Neural cell (in vitro differentiated cells): ENCODE data around the gene STARD10. TPM values are rescaled to one million over a fixed set of nuclear protein-coding genes. Genes with fewer than 3 reads are reported as not detected.
A peak's percentile ranks its signal among the peaks of the same experiment; 100 is the strongest.

Experiments
- H2AFZ ChIP-seq: fragments of 200-600, 300-800 bp; sonication (generic), shearing (Covaris generic); 2 replicates; pipeline ENCODE4 v1.6.0; 2014; ENCODE audit warnings: low read depth, mild to moderate bottlenecking, antibody characterized with exemption, low read length, moderate library complexity
- H3F3A ChIP-seq: fragments of 200-600 bp; shearing (Covaris generic); 2 replicates; pipeline ENCODE4 v1.6.1; 2016; ENCODE audit warnings: mild to moderate bottlenecking, moderate library complexity, mixed read lengths, antibody characterized with exemption, low read length; ENCODE audit not compliant: insufficient read depth, poor library complexity, severe bottlenecking
- H3K27ac ChIP-seq: fragments of 200-600, 300-800 bp; sonication (generic), shearing (Covaris generic); 2 replicates; pipeline ENCODE4 v1.5.1; 2014; ENCODE audit warnings: mild to moderate bottlenecking, low read length, moderate library complexity
- H3K27me3 ChIP-seq: fragments of 300-800, 200-600 bp; sonication (generic), shearing (Covaris generic); 2 replicates; pipeline ENCODE4 v1.6.0; 2014; ENCODE audit warnings: mild to moderate bottlenecking, low read depth, low read length, moderate library complexity; ENCODE audit not compliant: insufficient read depth
- H3K36me3 ChIP-seq: fragments of 300-800, 200-600 bp; sonication (generic), shearing (Covaris generic); 2 replicates; pipeline ENCODE4 v1.5.1; 2014; ENCODE audit warnings: mild to moderate bottlenecking, antibody characterized with exemption, low read length, moderate library complexity; ENCODE audit not compliant: insufficient read depth
- H3K4me2 ChIP-seq: fragments of 300-800, 200-600 bp; sonication (generic), shearing (Covaris generic); 2 replicates; pipeline ENCODE4 v1.6.0; 2014; ENCODE audit warnings: mild to moderate bottlenecking, low read length
- H3K4me3 ChIP-seq: fragments of 300-800, 200-600 bp; sonication (generic), shearing (Covaris generic); 2 replicates; pipeline ENCODE4 v1.5.1; 2014; ENCODE audit warnings: mild to moderate bottlenecking, low read length, moderate library complexity
- H3K79me2 ChIP-seq: fragments of 200-600 bp; shearing (Covaris generic); replicated peaks from 2 replicates; pipeline ENCODE4 v1.6.0; 2014; ENCODE audit warnings: mild to moderate bottlenecking, low read length, moderate library complexity; ENCODE audit not compliant: insufficient read depth
- H3K9ac ChIP-seq: fragments of 300-800, 200-600 bp; sonication (generic), shearing (Covaris generic); 2 replicates; pipeline ENCODE4 v1.6.1; 2016; ENCODE audit warnings: mild to moderate bottlenecking, low read length, mixed read lengths
- H3K9me2 ChIP-seq: fragments of 200-600 bp; shearing (Covaris generic); 2 replicates; pipeline ENCODE4 v1.6.1; 2016; ENCODE audit warnings: mild to moderate bottlenecking, low read length, mixed read lengths; ENCODE audit not compliant: insufficient read depth
- H3K9me3 ChIP-seq: fragments of 200-600, 300-800 bp; sonication (generic), shearing (Covaris generic); 2 replicates; pipeline ENCODE4 v1.6.1; 2016; ENCODE audit warnings: mild to moderate bottlenecking, mixed run types, low read length, moderate library complexity, mixed read lengths
- H4K20me1 ChIP-seq: fragments of 200-600 bp; shearing (Covaris generic); 2 replicates; pipeline ENCODE4 v1.6.1; 2016; ENCODE audit warnings: mild to moderate bottlenecking, mixed run types; ENCODE audit not compliant: insufficient read depth
- CTCF ChIP-seq: fragments of 450-650 bp; IDR thresholded peaks from 2 replicates; pipeline ENCODE4 v1.5.1; 2014; ENCODE audit warnings: antibody characterized with exemption, mild to moderate bottlenecking, moderate library complexity; ENCODE audit not compliant: poor library complexity, severe bottlenecking
- EP300 ChIP-seq: fragments of 450-650 bp; conservative IDR thresholded peaks from 2 replicates; pipeline ENCODE4 v1.6.1; 2014; ENCODE audit warnings: antibody characterized with exemption, mild to moderate bottlenecking, moderate library complexity; ENCODE audit not compliant: poor library complexity, severe bottlenecking
- EZH2 ChIP-seq: fragments of 200-600, 300-800 bp; shearing (Covaris generic), sonication (generic); IDR thresholded peaks from 2 replicates; pipeline ENCODE4 v1.6.1; 2014; ENCODE audit warnings: antibody characterized with exemption, low read length, borderline replicate concordance, mild to moderate bottlenecking; ENCODE audit not compliant: insufficient read depth, poor library complexity, severe bottlenecking
- MXI1 ChIP-seq: fragments of 450-650 bp; conservative IDR thresholded peaks from 2 replicates; pipeline ENCODE4 v1.6.1; 2014; ENCODE audit warnings: antibody characterized with exemption, mild to moderate bottlenecking; ENCODE audit not compliant: poor library complexity, severe bottlenecking
- POLR2AphosphoS5 ChIP-seq: IDR thresholded peaks from 2 replicates; pipeline ENCODE4 v1.6.1; 2012
- RAD21 ChIP-seq: fragments of 450-650 bp; conservative IDR thresholded peaks from 2 replicates; pipeline ENCODE4 v1.6.1; 2014; ENCODE audit warnings: antibody characterized with exemption, mild to moderate bottlenecking, moderate library complexity
- REST ChIP-seq: IDR thresholded peaks from 2 replicates; pipeline ENCODE4 v1.6.1; 2012; ENCODE audit warnings: borderline replicate concordance
- SMC3 ChIP-seq: fragments of 450-650 bp; conservative IDR thresholded peaks from 2 replicates; pipeline ENCODE4 v1.6.1; 2014; ENCODE audit warnings: antibody characterized with exemption, mild to moderate bottlenecking, moderate library complexity; ENCODE audit not compliant: poor library complexity
- TAF1 ChIP-seq: IDR thresholded peaks from 2 replicates; pipeline ENCODE4 v1.6.1; 2012; ENCODE audit warnings: low read depth
- polyA minus RNA-seq: library from RNA; depleted of rRNA, polyadenylated mRNA; stranded (reverse); fragments of >200 nt; gene quantifications from 2 replicates; pipeline ENCODE4 v1.2.3, GENCODE V29; 2014
- polyA plus RNA-seq: library from polyadenylated mRNA; depleted of rRNA; stranded (reverse); fragments of >200 nt; gene quantifications from 2 replicates; pipeline ENCODE4 v1.2.3, GENCODE V29; 2014

STARD10 gene
- polyA plus RNA-seq (24.1 and 29.0 TPM in 2 replicates), polyA minus RNA-seq (22.2 and 22.3 TPM in 2 replicates)

GRCh38 chr11:72793425-72794367, at the start of gene STARD10:
Gene STARD10, minus strand, starts transcription at chr11:72794047. Its CDS starts 12,866 bp downstream, at chr11:72781181.
- peak within 1 kb of the TSS; percentile 98 for H3K27ac ChIP-seq
- peak within 1 kb of the TSS; percentile 91 for H2AFZ ChIP-seq
- H3K9me3 ChIP-seq: no peaks in the 10 kb centered on the region
- no peaks in the 10 kb centered on the region for H3K27me3 ChIP-seq
- H3K79me2 ChIP-seq: no peaks in the 10 kb centered on the region
- H3K36me3 ChIP-seq: no peaks in the 10 kb centered on the region
- no peaks in the 10 kb centered on the region for H4K20me1 ChIP-seq
- TF ChIP-seq MXI1 (peak; percentile 85), CTCF (peak; percentile 100), SMC3 (peak; percentile 83), EP300 (peak; percentile 65), EZH2 (no peak), TAF1 (peak; percentile 85), RAD21 (peak; percentile 70), POLR2AphosphoS5 (peak; percentile 81), REST (peak; percentile 94)
- peak within 1 kb of the TSS; percentile 85 for H3K4me2 ChIP-seq
- H3K4me3 ChIP-seq: peak within 1 kb of the TSS; percentile 75
- H3F3A ChIP-seq: no peaks in the 10 kb centered on the region
- peak within 1 kb of the TSS; percentile 93 for H3K9ac ChIP-seq
- no peaks in the 10 kb centered on the region for H3K9me2 ChIP-seq

GRCh38 chr11:72842653-72843330, 48.9 kb upstream of the STARD10 start:
- Histone ChIP-seq H3K27ac (no peak overlapping the region), H3K27me3 (no peaks in the 10 kb centered on the region), H3K79me2 (no peaks in the 10 kb centered on the region), H3K36me3 (no peaks in the 10 kb centered on the region), H3K9me2 (no peaks in the 10 kb centered on the region), H3K4me3 (no peak overlapping the region), H3K4me2 (no peak overlapping the region), H3K9me3 (no peaks in the 10 kb centered on the region), H3K9ac (no peak overlapping the region), H3F3A (no peaks in the 10 kb centered on the region), H4K20me1 (no peaks in the 10 kb centered on the region), H2AFZ (no peak overlapping the region)
- TF ChIP-seq RAD21 (no peak), EP300 (no peak), CTCF (no peak), MXI1 (no peak), POLR2AphosphoS5 (no peak), REST (no peak), SMC3 (no peak), EZH2 (no peak), TAF1 (no peak)
